HG03103 (cell line): ENCODE measurements around the gene PTPRN2.

ENCODE experiments used
- ATAC-seq: cut with Tn5 transposase; IDR thresholded peaks from one replicate; pipeline ENCODE4 v1.9.1; 2021; ENCODE audit warnings: low read depth; ENCODE audit not compliant: unreplicated experiment

Gene PTPRN2

GRCh38 chr7:158075633-158076001 lies 512.0 kb downstream of the PTPRN2 start:
- ATAC-seq, result no peak

- no peak for ATAC-seq
Measured at GRCh38 chr7:158074896-158075632, 512.6 kb downstream of the PTPRN2 start.

GRCh38 chr7:158073845-158074840 lies 513.5 kb downstream of the PTPRN2 start:
- no peak for ATAC-seq

- ATAC-seq, result no peak
Measured at GRCh38 chr7:158072991-158073730, 514.5 kb downstream of the PTPRN2 start.

GRCh38 chr7:158070222-158070920 lies 517.3 kb downstream of the PTPRN2 start:
- ATAC-seq, result no peak

- no peak for ATAC-seq
Measured at GRCh38 chr7:158068853-158069252, 518.8 kb downstream of the PTPRN2 start.

GRCh38 chr7:158067931-158068482 lies 519.6 kb downstream of the PTPRN2 start:
- no peak for ATAC-seq

GRCh38 chr7:158067219-158067930 lies 520.2 kb downstream of the PTPRN2 start:
- ATAC-seq, result no peak

- ATAC-seq, result no peak
Measured at GRCh38 chr7:158066085-158066484, 521.5 kb downstream of the PTPRN2 start.

GRCh38 chr7:158065340-158065739 lies 522.3 kb downstream of the PTPRN2 start:
- ATAC-seq, result no peak

GRCh38 chr7:158064631-158065030 lies 523.0 kb downstream of the PTPRN2 start:
- no peak for ATAC-seq

GRCh38 chr7:158063850-158064610 lies 523.6 kb downstream of the PTPRN2 start:
- no peak for ATAC-seq

GRCh38 chr7:158062661-158063060 lies 525.0 kb downstream of the PTPRN2 start:
- no peak for ATAC-seq

GRCh38 chr7:158061884-158062656 lies 525.6 kb downstream of the PTPRN2 start:
- ATAC-seq, result no peak

- no peak for ATAC-seq
Measured at GRCh38 chr7:158061026-158061630, 526.5 kb downstream of the PTPRN2 start.

GRCh38 chr7:158060216-158060615 lies 527.4 kb downstream of the PTPRN2 start:
- no peak for ATAC-seq

- no peak for ATAC-seq
Measured at GRCh38 chr7:158057446-158057845, 530.2 kb downstream of the PTPRN2 start.
